HCT116 (cell line): Measurements from ENCODE around the gene CDK18. TPM values are rescaled to one million over a fixed set of nuclear protein-coding genes. Genes with fewer than 3 reads are reported as not detected.

Source experiments
- ATAC-seq: fragments of 200-7000 bp; cut with Tn5 transposase; 2 replicates; pipeline ENCODE4 v1.9.1; 2020; ENCODE audit warnings: mild to moderate bottlenecking, moderate library complexity
- BruUV-seq: library from RNA; stranded (reverse); fragments of 400-500 nt; replicated peaks from 2 replicates; lab custom pipeline; 2021; lab: Mats Ljungman, UMichigan
- CTCF ChIA-PET: fragments of 300-600 bp; sonication (Branson Sonifier 250); formaldehyde crosslinking; loops from one replicate; lab custom pipeline; 2021; ENCODE audit warnings: antibody characterized with exemption; lab: Charles Lee
- POLR2A ChIA-PET: fragments of 300-600, 350-600 bp; sonication (Branson Sonifier 250); formaldehyde crosslinking; loops from one replicate; lab custom pipeline; 2021; ENCODE audit warnings: antibody characterized with exemption; lab: Charles Lee
- RAD21 ChIA-PET, 2 experiments: fragments of 300-600 bp; sonication (Branson Sonifier 250); formaldehyde crosslinking; loops; one replicate each; lab custom pipeline; 2023; ENCODE audit warnings: low total read pairs in 2 of 2; ENCODE audit not compliant: uncharacterized antibody in 2 of 2, unreplicated experiment in 2 of 2, low non-redundant PET in 1 of 2; lab: Charles Lee
- DNase-seq: peaks from one replicate; pipeline ENCODE4 v3.0.0-alpha.2; 2010; ENCODE audit warnings: low read depth, low spot score
- H2AFZ ChIP-seq: fragments of 200-600 bp; shearing (Covaris generic), sonication (generic); 2 replicates; pipeline ENCODE4 v1.6.1; 2017; ENCODE audit warnings: low read depth, mixed run types, mixed read lengths, antibody characterized with exemption, low read length; ENCODE audit not compliant: poor library complexity, severe bottlenecking
- H3K27ac ChIP-seq: 2 replicates; pipeline ENCODE4 v1.5.1; 2012; ENCODE audit warnings: low read depth, low read length
- H3K27me3 ChIP-seq: fragments of 200-600 bp; sonication (generic); 2 replicates; pipeline ENCODE4 v1.6.1; 2016; ENCODE audit warnings: mixed run types, low read length, mixed read lengths; ENCODE audit not compliant: insufficient read depth
- H3K36me3 ChIP-seq, 2 experiments: fragments of 200-500 bp in 1 of 2; fragments of 200-600 bp in 1 of 2; sonication (Bioruptor generic) in 1 of 2; sonication (generic) in 1 of 2; 2 replicates each; pipeline versions ENCODE4 v1.5.1 to v1.6.1; 2014 to 2016; ENCODE audit warnings: low read length in 2 of 2, inconsistent platforms in 1 of 2, mixed read lengths in 1 of 2, mixed run types in 1 of 2; ENCODE audit not compliant: insufficient read depth in 2 of 2, control insufficient read depth in 1 of 2
- H3K4me1 ChIP-seq, 2 experiments: fragments of 200-600 bp in 1 of 2; sonication (generic) in 1 of 2; 2 replicates each; pipeline versions ENCODE4 v1.5.1 to v1.6.1; 2012 to 2017; ENCODE audit warnings: low read length in 2 of 2, inconsistent platforms in 1 of 2, mild to moderate bottlenecking in 1 of 2, mixed read lengths in 1 of 2, mixed run types in 1 of 2, moderate library complexity in 1 of 2; ENCODE audit not compliant: insufficient read depth in 2 of 2, control insufficient read depth in 1 of 2
- H3K4me2 ChIP-seq: fragments of 200-600 bp; sonication (generic); 2 replicates; pipeline ENCODE4 v1.6.1; 2017; ENCODE audit warnings: mixed run types, low read length, mixed read lengths
- H3K4me3 ChIP-seq, 2 experiments: fragments of 200-600 bp in 1 of 2; sonication (generic) in 1 of 2; replicated peaks in 1 of 2; 2 replicates each; pipeline ENCODE4 v1.5.1; 2011 to 2016; ENCODE audit warnings: low read length in 2 of 2, control low read depth in 1 of 2, low read depth in 1 of 2, mild to moderate bottlenecking in 1 of 2, mixed read lengths in 1 of 2, mixed run types in 1 of 2
- H3K79me2 ChIP-seq: fragments of 200-600 bp; sonication (generic); 2 replicates; pipeline ENCODE4 v1.6.1; 2017; ENCODE audit warnings: mild to moderate bottlenecking, mixed run types, low read length, moderate library complexity, mixed read lengths; ENCODE audit not compliant: insufficient read depth
- H3K9ac ChIP-seq: fragments of 200-600 bp; sonication (generic); 2 replicates; pipeline ENCODE4 v1.6.1; 2016; ENCODE audit warnings: low read length, mixed read lengths
- H3K9me2 ChIP-seq: fragments of 200-600 bp; sonication (generic), shearing (Covaris generic); 2 replicates; pipeline ENCODE4 v1.6.1; 2017; ENCODE audit warnings: mixed run types, mild to moderate bottlenecking, moderate library complexity; ENCODE audit not compliant: insufficient read depth
- H3K9me3 ChIP-seq, 2 experiments: fragments of 200-500 bp in 1 of 2; fragments of 200-600 bp in 1 of 2; sonication (Bioruptor generic) in 1 of 2; sonication (generic) in 1 of 2; 2 replicates each; pipeline ENCODE4 v1.6.1; 2014 to 2017; ENCODE audit warnings: low read length in 2 of 2, mixed read lengths in 2 of 2, inconsistent platforms in 1 of 2, low read depth in 1 of 2, mild to moderate bottlenecking in 1 of 2, mixed run types in 1 of 2, moderate library complexity in 1 of 2; ENCODE audit not compliant: control insufficient read depth in 1 of 2, insufficient read depth in 1 of 2
- H4K20me1 ChIP-seq: fragments of 200-600 bp; sonication (generic), shearing (Covaris generic); 2 replicates; pipeline ENCODE4 v1.6.1; 2017; ENCODE audit warnings: mixed run types, mild to moderate bottlenecking, moderate library complexity; ENCODE audit not compliant: insufficient read depth
- CBX3 ChIP-seq: IDR thresholded peaks from 2 replicates; pipeline ENCODE4 v1.6.1; 2012; ENCODE audit warnings: low read depth
- EGR1 ChIP-seq: IDR thresholded peaks from 2 replicates; pipeline ENCODE4 v1.6.1; 2012; ENCODE audit warnings: low read depth
- EZH2 ChIP-seq: fragments of 200-600 bp; sonication (generic); IDR thresholded peaks from 2 replicates; pipeline ENCODE4 v1.6.1; 2017; ENCODE audit warnings: antibody characterized with exemption, mixed run types
- EZH2phosphoT487 ChIP-seq: fragments of 200-600 bp; IDR thresholded peaks from 2 replicates; pipeline ENCODE4 v1.6.1; 2018; ENCODE audit warnings: antibody characterized with exemption, borderline replicate concordance
- POLR2A ChIP-seq: IDR thresholded peaks from 2 replicates; pipeline ENCODE4 v1.7.0; 2011; ENCODE audit warnings: borderline replicate concordance; ENCODE audit not compliant: insufficient read depth, insufficient read length; ENCODE audit errors: extremely low read depth
- POLR2AphosphoS5 ChIP-seq: IDR thresholded peaks from 2 replicates; pipeline ENCODE4 v1.6.1; 2011; ENCODE audit warnings: mild to moderate bottlenecking, low read depth, low read length, moderate library complexity
- RAD21 ChIP-seq: IDR thresholded peaks from 2 replicates; pipeline ENCODE4 v1.6.1; 2012; ENCODE audit warnings: low read depth, mild to moderate bottlenecking
- SRF ChIP-seq: IDR thresholded peaks from 2 replicates; pipeline ENCODE4 v1.6.1; 2012; ENCODE audit warnings: low read depth
- YY1 ChIP-seq: IDR thresholded peaks from 2 replicates; pipeline ENCODE4 v1.6.1; 2011; ENCODE audit warnings: low read length, low read depth, moderate library complexity, mild to moderate bottlenecking; ENCODE audit not compliant: insufficient replicate concordance; ENCODE audit errors: extremely low read depth
- ZFX ChIP-seq: fragments of 450-650 bp; IDR thresholded peaks from 2 replicates; pipeline ENCODE4 v1.6.1; 2017
- intact Hi-C: fragments of 100-400 bp; cut with micrococcal nuclease; formaldehyde crosslinking; loops from 2 replicates; pipeline ENCODE4 v1.10.0; 2022
- total RNA-seq: library from RNA; stranded (reverse); gene quantifications from one replicate; pipeline ENCODE4 v1.2.1, GENCODE V29; 2021; ENCODE audit not compliant: unreplicated experiment
- TF ChIP-seq, protein P1 (sequence below), 3 experiments: fragments of 200-600 bp in 1 of 3; sonication (generic) in 1 of 3; IDR thresholded peaks in 2 of 3; conservative IDR thresholded peaks in 1 of 3; 2 replicates each; pipeline ENCODE4 v1.5.1; 2012 to 2017; ENCODE audit warnings: low read depth in 2 of 3, low read length in 2 of 3, antibody characterized with exemption in 1 of 3, borderline replicate concordance in 1 of 3, control low read depth in 1 of 3, mild to moderate bottlenecking in 1 of 3, mixed read lengths in 1 of 3, mixed run types in 1 of 3, moderate library complexity in 1 of 3; ENCODE audit not compliant: insufficient read depth in 1 of 3

The CDK18 gene
- total RNA-seq, 1 experiment from 2014 or later: 32.0 TPM

DNA sequence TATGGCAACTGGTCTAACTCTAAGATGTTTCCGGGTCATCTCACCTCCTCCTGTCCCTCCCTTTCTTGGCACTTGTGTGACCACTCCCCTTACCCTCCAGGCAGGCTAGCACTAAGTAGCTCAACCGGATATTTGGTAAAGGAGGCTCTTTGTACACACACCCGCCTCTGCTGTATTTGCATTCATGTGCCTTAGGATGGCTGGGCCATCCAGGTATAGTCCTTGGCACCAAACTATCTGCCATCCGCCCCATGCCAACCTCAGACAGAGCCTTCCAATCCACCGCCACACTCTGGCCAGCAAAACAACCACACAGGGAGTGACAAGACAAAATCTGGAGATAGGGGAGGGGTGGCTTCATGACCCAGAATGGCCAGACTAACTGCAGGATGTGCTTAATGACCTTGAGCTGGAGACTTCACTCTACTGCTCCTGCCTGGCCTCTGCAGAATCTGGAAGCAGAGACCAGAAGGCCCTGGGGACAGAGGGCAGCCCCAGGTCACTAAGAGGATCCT, 59.5 kb downstream of the CDK18 start:
- H3K36me3 ChIP-seq: no peaks in the 10 kb centered on the region
- no peak overlapping the region for H3K9ac ChIP-seq
- TF ChIP-seq RAD21: no peak
- TF ChIP-seq EGR1: no peak
- no peak for TF ChIP-seq EZH2
- TF ChIP-seq SRF: no peak
- no peak for TF ChIP-seq EZH2phosphoT487
- no peak for TF ChIP-seq CBX3
- TF ChIP-seq, protein P1, sequence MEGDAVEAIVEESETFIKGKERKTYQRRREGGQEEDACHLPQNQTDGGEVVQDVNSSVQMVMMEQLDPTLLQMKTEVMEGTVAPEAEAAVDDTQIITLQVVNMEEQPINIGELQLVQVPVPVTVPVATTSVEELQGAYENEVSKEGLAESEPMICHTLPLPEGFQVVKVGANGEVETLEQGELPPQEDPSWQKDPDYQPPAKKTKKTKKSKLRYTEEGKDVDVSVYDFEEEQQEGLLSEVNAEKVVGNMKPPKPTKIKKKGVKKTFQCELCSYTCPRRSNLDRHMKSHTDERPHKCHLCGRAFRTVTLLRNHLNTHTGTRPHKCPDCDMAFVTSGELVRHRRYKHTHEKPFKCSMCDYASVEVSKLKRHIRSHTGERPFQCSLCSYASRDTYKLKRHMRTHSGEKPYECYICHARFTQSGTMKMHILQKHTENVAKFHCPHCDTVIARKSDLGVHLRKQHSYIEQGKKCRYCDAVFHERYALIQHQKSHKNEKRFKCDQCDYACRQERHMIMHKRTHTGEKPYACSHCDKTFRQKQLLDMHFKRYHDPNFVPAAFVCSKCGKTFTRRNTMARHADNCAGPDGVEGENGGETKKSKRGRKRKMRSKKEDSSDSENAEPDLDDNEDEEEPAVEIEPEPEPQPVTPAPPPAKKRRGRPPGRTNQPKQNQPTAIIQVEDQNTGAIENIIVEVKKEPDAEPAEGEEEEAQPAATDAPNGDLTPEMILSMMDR (IDR thresholded peaks at IDR 0.05 in 2 of 3, conservative IDR thresholded peaks at IDR 0.05 in 1 of 3; ENCODE audit: borderline replicate concordance in 1 of 3, insufficient read depth in 1 of 3, low read depth in 2 of 3, low read length in 2 of 3): no peak
- TF ChIP-seq YY1: no peak
- no peak for TF ChIP-seq POLR2A
- TF ChIP-seq POLR2AphosphoS5: no peak
- TF ChIP-seq ZFX: no peak
- ChIA-PET CTCF (no interaction called here), POLR2A (no interaction called here), RAD21 (no interaction called here)
- no peak overlapping the region for H3K4me3 ChIP-seq
- no peaks in the 10 kb centered on the region for H3K9me2 ChIP-seq
- ATAC-seq (no peak), DNase-seq (no peak)
- no peaks in the 10 kb centered on the region for H3K79me2 ChIP-seq
- no TSS peak for BruUV-seq
- no peak overlapping the region for H2AFZ ChIP-seq
- H3K27me3 ChIP-seq: no peaks in the 10 kb centered on the region
- H3K9me3 ChIP-seq: peaks cover 11 to 12% of the 10 kb centered on the region in 2 experiments; a peak in 2 of 4 replicates
- intact Hi-C loops: no loop called here
- H4K20me1 ChIP-seq: no peaks in the 10 kb centered on the region
- no peaks in the 10 kb centered on the region for H3K4me1 ChIP-seq
- no peak overlapping the region for H3K4me2 ChIP-seq
- H3K27ac ChIP-seq: no peak overlapping the region
